Hypothalamus (tissue), 51 donors: ENCODE data around the gene RNU5B-1.

Source experiments
- DNase-seq, 51 donors: peaks; one replicate each; lab custom pipeline; 2025; lab: John Stamatoyannopoulos, UW

Gene RNU5B-1

GRCh38 chr15:65326117-65326526, 21.6 kb downstream of the RNU5B-1 start:
- peak in 41 of 51 donors; percentile 8 to 84 (median 53) for DNase-seq

DNA sequence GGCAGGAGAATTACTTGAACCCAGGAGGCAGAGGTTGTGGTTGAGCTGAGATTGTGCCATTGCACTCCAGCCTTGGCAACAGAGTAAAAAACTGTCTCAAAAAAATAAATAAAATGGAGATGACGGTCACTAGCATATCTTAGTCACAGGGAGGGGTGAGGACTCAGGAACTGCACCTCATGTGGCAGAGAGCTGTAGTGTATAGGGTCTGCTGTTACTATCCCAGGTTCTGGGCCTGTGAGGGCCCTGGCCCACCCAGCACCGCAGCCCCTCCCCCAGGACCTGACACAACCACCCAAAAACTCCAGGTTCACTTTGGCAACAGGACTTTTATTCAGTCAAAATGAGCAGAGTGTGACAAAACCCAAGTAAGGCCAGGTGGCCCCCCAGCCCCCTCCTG, 22.3 kb downstream of the RNU5B-1 start:
- no peak for DNase-seq

DNA sequence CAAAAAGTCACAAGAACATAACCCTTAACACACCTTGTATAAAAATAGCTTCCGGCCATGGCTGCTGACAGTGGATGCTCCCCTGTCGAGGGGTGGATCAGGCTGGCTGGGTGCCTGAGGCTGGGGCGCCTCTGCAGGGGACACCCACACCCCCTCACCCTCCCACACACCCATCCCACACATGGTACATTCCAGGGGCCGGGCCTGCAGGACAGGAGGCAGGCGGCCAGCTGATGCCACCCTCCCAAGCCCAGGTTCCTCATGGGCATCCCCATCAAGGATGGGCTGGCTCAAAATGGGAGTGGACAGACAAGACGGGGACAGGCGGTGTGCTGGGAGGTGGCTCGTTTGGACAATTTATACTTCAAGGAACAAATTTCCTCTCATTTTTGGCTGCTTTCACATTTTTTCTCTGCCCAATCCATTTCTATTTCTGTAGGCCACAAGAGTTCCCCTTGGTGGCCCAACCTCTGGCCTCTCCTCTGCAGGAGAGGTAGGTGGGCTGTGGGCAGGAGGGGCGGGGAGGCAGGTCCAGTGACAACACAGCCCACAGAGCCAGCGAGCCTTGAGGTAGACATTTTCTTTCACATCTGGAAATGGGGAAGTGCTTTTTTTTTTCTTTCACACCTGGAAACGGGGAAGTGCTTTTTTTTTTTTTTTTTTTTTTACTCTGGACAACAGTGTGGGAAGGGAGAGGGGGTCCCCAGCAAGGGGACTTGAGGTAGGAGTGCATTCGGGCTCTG, 23.3 kb downstream of the RNU5B-1 start:
- no peak for DNase-seq

GRCh38 chr15:65328506-65329287, 24.2 kb downstream of the RNU5B-1 start:
- no peak for DNase-seq

DNA sequence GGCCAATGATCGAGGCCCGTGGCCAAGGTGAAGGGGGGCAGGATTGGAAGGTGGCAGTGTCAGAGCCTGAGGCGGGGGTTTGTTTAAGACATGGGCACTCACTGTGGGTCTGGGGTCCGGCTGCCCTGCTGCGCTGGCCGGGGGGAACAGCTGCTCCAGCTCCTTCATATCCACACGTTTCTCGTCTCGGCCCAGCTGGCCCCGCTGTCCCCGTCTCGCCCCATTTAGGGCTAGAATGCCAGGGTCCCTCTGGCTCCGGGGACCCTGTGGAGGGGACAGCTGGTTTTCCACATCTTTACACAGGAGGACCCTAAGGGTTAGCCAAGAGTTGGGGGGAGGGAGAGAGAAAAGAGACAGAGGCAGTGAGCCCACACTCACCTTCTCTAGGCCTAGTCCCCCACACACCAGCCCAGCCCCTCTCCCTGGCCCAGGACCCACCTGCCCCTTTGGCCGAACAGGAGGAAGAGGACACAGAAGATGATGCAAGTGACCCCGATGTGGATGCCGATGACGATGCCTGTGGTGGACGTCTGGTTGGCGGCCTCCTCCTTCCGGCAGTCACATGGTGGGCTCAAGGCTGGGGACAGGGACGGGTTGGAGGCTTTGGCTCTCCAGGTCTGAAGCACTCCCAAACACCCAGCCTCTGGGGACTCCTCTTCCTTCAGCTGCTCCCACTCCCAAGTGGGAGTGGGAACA, 25.0 kb downstream of the RNU5B-1 start:
- DNase-seq = no peak

GRCh38 chr15:65329984-65330735, 25.7 kb downstream of the RNU5B-1 start:
- no peak for DNase-seq

GRCh38 chr15:65330934-65331645, 26.6 kb downstream of the RNU5B-1 start:
- no peak for DNase-seq

GRCh38 chr15:65331811-65332210, 27.3 kb downstream of the RNU5B-1 start:
- DNase-seq = no peak

DNA sequence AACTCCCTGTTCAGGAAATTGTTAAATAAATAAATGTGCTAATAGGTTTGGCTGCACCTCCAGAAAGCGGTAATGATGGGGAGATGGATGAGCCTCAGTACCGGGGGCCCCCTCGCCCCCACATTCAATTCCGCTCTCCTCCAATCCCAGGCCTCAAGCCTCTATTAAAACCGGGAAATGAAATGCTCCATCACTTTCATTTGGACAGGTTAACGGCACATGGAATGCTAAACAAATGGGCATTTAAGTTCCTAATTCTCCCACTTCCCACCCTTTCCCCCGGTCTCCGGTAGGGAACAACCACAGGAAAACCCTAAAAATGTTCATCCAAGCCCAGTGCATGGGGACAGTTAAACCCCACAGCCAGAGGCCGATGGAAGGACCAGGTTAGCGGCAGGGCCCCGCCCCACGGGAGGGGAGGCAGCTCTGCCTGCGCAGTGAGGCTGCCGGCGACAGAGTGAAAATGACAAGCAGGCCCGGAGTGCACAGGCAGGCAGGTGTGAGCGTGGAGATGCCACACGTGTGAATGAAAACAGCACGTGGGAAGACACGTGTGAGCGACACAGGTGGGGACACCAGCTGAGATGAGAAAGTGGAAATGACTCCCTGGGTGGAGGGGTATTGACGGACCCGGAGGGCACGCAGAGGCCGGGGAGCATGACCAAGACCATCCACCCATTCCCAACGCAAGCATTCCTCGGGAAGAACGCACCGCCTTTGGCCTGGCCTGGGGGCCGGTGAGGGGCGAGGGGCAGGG, 28.1 kb downstream of the RNU5B-1 start:
- no peak for DNase-seq

DNA sequence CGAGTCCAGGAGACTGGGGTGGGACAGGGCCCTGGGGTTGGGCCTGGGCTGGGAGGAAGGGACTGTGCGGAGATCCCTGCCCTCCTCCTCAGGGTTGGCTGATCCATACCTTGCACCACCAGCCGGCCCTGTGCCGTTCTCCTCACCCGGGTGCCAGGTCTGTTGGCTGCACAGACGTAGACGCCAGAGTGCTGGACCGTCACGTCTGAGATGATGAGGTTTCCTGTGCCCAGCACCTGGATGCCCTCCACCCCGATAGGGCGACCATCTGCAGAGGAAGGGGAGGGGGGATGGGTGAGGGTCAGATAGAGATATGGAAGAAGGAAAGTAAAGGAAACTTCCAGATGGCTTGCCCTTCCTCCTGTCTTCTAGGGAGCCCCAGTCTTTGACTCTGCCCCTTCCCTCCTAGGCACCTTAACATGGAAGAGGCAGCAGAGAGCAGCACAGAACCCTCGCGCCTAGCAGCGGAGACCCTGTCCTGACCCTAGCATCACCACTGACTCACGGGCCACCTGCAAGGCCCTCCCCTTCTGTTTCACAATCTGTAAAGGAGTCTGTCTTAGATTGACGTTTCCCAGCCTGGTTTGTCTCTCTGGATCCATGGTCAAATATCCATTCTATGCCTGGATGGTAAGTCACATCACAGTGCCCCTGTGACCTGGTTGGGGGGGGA, 28.8 kb downstream of the RNU5B-1 start:
- no peak for DNase-seq

DNA sequence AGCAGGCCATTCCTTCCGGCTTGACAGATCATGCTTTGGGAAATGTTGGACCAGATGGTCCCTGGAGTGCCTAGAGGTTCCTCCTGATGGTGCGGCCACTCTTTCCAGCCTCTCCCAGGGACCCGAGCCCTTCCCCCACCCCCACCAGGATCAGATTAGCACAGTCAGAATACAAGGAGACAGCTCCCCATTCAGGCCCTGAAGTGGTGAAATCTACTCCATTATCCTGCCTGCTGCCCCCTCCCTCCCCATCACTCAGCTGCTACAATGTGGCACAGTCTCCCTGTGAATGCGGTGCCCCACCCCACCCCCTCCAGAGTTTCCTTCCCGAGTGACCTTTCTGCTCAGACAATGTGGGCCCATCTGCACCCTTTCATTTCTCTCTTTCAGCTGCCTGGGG, 29.4 kb downstream of the RNU5B-1 start:
- DNase-seq = peak in 1 of 51 donors; percentile 22

DNA sequence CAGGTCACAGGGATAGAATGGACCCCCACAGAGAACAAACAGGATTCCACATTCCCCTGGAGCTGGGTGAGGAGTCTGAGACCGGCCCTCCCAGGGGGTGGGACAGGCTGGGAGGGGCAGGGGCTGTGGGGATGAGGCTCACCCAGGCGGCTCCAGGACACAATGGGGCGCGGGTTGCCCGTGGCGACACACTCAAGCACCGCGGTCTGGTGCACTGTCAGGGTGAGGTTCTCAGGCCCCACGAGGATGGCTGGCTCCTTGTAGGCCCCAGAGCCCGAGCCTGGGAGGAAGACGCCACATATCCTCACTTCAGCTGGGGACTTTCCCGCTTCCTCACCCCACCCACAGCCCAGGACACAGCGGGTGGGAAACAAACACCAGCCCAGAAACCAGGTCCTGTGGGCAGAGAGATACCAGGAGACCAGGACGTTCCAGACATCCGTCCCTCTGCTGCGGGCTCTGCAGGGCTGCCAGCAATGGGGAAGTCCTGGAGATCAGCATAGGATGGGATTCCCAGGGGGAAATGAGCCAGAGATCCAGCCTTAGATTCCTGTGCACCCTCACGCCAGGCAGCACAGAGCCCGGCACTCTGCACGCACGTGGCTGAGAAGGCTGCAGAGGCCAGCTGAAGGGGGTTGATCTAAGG, 30.2 kb downstream of the RNU5B-1 start:
- DNase-seq = peak in 1 of 51 donors; percentile 6

DNA sequence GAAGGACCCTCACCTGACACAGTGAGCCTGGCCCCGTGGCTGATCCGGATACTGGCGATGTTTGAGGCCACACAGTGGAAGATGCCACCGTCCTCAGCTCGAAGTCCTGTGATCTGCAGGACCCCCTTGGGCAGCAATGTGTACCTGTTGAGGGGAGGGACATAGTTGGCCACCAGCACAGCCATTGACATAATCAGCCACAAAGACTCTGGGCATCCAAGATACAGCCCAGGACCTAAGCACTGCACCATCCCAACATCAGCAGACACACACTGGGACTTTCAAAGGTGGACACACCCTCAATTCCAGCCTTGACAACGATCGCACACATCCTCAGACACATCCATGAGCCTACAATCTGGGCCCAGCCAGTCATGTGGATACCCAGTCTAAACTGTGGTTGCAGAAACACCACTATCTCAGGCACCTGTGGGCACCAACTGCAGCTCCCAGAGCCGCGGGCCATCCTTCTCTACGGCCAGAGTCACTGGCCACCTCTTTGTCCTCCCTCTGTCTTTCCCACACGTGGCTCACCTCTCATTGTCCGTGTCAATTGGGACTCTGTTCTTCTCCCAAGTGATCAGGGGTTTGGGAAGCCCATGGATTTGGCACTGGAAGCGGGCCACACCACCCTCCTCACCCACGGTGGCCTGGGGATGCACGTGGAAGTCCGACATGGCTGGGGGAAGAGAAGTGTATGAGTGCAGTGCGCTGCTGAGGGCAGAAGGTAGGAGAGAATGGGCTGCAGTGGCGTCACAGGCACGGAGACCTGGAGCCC, 31.0 kb downstream of the RNU5B-1 start:
- no peak for DNase-seq

DNA sequence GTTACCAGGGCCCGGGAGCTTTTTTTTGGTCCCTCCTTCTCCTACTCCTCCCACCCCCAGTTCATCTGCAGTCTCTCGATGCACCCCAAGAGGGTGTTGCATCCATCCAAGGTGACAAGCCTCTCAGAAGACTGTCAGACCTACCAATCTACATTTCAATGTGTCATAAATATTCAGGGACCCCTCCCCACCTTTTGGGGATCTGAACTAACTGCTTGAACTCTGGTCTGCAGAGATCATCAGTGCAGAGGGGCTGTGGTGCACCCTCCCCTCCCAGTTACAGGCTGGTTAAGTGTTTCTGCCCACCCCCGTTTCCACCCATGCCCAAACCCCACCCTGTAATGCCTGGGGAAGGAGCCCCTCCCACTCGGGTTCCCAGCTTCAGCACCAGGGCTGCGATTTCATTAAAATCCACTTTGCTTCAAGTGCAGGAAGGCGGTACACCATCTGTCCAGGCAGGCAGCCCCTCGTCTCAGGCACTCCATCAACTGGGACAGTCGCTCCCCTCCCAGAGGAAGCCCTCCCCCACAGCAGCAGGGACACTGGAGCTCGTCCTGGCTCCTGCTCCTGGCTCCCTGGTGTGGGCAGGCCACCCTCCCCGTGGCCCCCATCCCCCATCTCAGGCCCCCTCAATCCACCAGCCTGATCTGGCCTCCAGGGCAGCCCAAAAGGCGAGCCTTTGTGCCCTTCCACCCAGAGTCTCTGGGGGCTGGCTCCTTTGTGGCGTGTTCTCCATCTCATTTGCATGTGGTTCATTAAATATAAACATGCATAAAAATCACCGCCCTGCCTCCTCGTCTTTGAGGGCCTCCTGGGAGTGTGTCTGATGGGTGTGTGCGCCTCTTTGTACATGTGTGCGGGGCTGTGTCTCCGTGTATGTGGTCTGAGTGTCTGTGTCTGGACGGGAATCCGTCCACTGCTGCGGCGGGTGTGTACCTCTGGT, 32.3 kb downstream of the RNU5B-1 start:
- DNase-seq = no peak

DNA sequence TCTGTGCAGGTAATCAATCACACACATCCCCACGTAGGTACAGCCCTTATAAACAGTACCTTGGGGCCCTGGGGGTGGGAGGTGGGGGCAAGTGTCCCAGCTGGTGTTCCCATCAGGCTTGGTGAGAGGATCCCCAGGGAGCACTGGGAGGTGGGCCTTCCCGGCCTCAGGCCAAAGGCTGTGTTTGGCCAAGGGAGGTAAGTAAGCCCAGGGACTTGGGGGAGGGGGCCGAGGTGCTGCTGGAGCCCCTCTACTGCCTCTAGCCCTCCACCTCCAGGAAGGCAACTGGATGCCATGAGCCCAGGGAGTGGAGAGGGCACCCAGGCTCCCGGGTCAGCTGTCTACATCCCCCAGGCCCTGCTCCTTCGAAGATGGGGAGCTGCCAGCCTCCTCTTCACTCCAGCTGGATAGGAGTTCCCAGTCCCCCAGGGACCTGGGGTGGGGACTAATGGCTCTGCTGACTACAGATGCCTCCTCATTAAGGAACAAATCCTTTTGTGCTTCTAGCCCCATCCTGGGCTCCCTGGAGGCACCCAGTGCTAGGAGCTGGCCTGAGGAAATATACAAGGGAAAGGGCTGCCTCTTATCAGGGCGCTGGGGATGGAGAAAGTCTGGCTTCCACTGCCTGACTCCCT, 33.1 kb downstream of the RNU5B-1 start:
- no peak for DNase-seq

GRCh38 chr15:65338366-65338765, 33.9 kb downstream of the RNU5B-1 start:
- no peak for DNase-seq
